GM18505 (cell line): ENCODE data around the gene OFD1.

Experiments
- ATAC-seq: cut with Tn5 transposase; IDR thresholded peaks from one replicate; pipeline ENCODE4 v1.9.1; 2021; ENCODE audit not compliant: unreplicated experiment
- POLR2A ChIP-seq: IDR thresholded peaks from 4 replicates; pipeline ENCODE4 v1.6.1; 2011; ENCODE audit warnings: borderline replicate concordance; ENCODE audit not compliant: insufficient read depth, insufficient read length; ENCODE audit errors: extremely low read depth

Gene OFD1

DNA sequence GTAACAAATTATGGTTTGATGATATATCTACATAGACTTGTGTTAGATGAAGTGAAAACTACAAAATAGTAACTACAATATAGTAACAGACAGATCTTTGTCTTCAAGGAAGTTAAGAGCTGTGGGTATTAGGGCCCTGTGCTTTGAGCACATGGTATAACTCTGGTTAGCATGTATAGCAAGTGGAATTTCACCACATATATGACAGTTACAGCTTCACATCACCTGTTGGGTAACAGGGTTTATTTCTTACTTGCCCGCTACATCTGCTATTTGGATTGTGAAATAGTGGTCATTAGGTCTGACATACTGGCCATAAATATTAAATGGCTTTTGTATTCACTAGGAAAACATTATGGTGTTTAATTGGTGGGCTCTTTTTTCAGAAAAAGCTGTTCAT is 20.2 kb downstream of the OFD1 start:
- TF ChIP-seq POLR2A: no peak

DNA sequence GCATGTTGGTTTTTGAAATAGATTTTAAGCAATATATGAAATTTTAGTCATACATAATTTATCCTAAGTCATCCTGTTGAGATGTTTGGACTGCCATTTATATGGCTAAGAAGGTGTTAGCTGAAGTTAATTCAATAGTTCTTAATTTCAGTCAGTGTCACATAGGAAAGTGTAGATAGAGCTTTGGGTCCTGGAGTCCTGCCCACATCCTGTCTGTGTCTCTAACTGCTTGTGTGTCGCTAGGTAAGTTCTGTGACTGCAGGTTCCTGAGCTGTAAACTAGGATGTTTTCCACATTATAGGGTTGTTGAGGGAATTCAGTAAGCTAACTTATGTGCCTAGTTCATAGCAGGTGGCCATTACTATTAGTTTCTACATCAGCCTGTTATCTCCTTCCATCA is 20.7 kb downstream of the OFD1 start:
- no peak for TF ChIP-seq POLR2A
- no peak for ATAC-seq

More for the DNA sequence above, 20.2 kb downstream of the OFD1 start:
- ATAC-seq: no peak

DNA sequence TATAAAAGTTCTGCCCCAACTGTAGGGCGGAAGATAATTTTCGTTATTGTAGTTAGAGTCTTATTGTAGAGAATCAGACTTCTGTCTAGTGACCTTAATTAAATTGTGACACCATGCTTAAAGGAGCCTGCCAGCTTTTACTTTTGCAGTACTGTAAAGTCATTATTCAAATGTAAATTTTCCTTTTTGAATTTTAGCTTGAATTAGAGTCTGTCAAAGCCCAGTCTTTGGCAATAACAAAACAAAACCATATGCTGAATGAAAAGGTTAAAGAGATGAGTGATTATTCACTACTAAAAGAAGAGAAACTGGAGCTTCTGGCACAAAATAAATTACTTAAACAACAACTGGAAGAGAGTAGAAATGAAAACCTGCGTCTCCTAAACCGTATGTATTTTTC is 21.8 kb downstream of the OFD1 start:
- no peak for ATAC-seq
- TF ChIP-seq POLR2A: no peak

GRCh38 chrX:13759152-13759718 is 24.7 kb downstream of the OFD1 start:
- peak; percentile 60 for ATAC-seq
- no peak for TF ChIP-seq POLR2A

DNA sequence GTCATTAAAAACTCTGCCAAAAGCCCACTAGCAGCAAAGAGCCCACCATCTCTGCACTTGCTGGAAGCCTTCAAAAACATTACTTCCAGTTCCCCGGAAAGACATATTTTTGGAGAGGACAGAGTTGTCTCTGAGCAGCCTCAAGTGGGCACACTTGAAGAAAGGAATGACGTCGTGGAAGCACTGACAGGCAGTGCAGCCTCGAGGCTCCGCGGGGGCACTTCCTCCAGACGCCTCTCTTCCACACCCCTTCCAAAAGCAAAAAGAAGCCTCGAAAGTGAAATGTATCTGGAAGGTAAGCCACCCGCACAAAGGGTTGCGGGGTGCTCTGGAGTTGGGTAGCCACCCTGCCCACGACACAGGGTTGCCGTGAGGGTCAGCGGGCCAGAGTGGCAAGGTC is 25.9 kb downstream of the OFD1 start:
- ATAC-seq: no peak
- no peak for TF ChIP-seq POLR2A

GRCh38 chrX:13761606-13762414 is 27.3 kb downstream of the OFD1 start:
- ATAC-seq: peak; percentile 70
- no peak for TF ChIP-seq POLR2A

GRCh38 chrX:13763489-13763888 is 28.9 kb downstream of the OFD1 start:
- TF ChIP-seq POLR2A: no peak
- no peak for ATAC-seq

GRCh38 chrX:13764281-13764680 is 29.7 kb downstream of the OFD1 start:
- no peak for ATAC-seq
- TF ChIP-seq POLR2A: no peak

- no peak for TF ChIP-seq POLR2A
- ATAC-seq: no peak
Observed at GRCh38 chrX:13764765-13765164, 30.2 kb downstream of the OFD1 start.

DNA sequence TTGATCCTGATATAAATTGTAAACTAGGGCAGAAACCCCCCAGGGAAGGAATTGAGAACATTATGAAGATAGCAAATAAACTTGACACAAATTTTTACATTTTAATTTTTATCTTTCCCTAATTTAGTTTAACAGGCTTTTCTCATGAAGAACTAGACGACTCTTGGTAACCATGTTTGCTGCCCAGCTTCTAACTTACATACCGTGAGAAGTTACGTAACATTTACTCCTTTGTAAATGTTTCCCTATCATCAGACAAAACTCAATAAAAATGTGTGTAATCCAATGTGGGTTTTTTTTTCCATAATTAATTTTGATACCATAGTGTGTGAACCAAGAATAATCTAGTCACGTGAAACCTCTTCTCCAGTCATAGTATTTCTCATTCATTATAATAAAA is 34.4 kb downstream of the OFD1 start:
- no peak for TF ChIP-seq POLR2A
- ATAC-seq: no peak

DNA sequence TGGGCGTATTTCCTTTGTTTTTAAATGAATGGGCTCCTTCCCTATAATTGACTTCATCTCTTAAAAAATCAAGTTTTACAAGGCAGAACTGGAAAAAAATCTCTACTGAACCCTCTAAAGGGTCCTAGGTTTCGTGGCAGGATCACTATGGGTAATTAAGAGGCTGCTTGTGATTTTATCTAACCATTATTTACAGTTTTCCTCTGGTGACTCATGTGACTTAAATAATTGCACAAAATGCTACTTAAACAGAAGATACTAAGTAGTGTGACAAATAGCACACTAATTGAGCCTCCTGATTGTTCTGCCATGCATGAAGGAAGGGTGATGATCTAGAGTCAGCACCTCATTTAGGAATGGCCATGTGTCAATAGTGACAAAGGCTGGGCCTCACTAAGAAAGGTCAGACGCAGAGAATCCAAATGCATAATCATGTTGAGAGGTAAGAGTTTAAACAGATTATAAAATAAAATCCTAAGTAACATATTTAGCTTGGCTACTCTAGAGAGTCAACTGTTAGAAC is 35.5 kb downstream of the OFD1 start:
- no peak for ATAC-seq
- TF ChIP-seq POLR2A: no peak

DNA sequence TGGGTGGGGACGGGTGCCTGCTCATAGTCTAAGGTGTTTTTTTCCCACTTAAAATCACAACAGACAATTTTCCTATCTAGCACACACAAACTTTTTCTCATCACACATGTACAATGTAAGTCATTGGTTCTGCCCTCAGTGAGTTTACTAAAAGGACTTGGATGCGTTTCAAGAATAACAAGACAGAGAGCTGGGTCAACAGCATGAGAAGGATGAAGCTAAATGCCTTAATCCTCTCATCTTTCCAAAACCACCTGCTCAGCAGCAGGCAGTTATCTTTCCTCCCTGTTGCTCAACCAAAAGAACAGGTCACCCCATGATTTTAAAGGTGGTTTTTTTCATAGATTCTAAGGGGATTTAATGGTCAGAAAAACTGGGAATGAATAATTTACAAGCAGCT is 40.1 kb downstream of the OFD1 start:
- no peak for TF ChIP-seq POLR2A
- ATAC-seq: no peak

GRCh38 chrX:13775837-13776236 is 41.3 kb downstream of the OFD1 start:
- no peak for ATAC-seq
- no peak for TF ChIP-seq POLR2A

DNA sequence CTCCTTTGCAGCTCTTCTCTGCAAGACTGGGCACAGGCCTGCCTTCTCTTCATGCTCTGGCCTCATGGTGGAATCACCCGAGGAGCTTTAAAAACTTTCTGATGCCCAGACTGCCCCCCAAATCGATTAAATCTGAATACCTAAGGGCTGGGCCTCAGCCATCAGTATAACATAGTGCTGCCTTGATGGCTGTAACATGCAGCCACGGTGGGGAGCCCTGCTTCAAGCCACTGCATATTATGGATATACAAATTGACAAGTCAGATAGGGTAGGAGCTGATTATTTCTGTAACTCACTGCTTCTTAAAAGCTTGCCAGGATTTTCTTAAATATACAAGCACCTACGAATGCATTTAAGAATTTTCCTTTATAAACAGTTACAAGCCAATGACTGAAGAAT is 41.8 kb downstream of the OFD1 start:
- TF ChIP-seq POLR2A: no peak
- ATAC-seq: no peak
